Central memory CD4-positive, alpha-beta T cell (primary cell): ENCODE measurements around the gene CORO2B.
"Not testable (repeated sequence)": the region's sequence is repeated elsewhere in the genome, so short reads cannot be mapped to it uniquely, and the experiment has no call there.

ENCODE experiments used
- DNase-seq: peaks from one replicate; pipeline ENCODE4 v3.0.0; 2022

Gene CORO2B

GRCh38 chr15:68593341-68593740 is 14.5 kb downstream of the CORO2B start:
- DNase-seq: no peak

GRCh38 chr15:68593828-68594532 is 15.2 kb downstream of the CORO2B start:
- no peak for DNase-seq

- no peak for DNase-seq
Observed at GRCh38 chr15:68594533-68595259, 15.9 kb downstream of the CORO2B start.

GRCh38 chr15:68595260-68595564 is 16.4 kb downstream of the CORO2B start:
- DNase-seq: no peak

GRCh38 chr15:68595761-68596160 is 17.0 kb downstream of the CORO2B start:
- DNase-seq: no peak

- DNase-seq: no peak
Observed at GRCh38 chr15:68596691-68597090, 17.9 kb downstream of the CORO2B start.

- no peak for DNase-seq
Observed at GRCh38 chr15:68597581-68597980, 18.8 kb downstream of the CORO2B start.

- no peak for DNase-seq
Observed at GRCh38 chr15:68598171-68599152, 19.7 kb downstream of the CORO2B start.

- DNase-seq: no peak
Observed at GRCh38 chr15:68599153-68599545, 20.4 kb downstream of the CORO2B start.

GRCh38 chr15:68599560-68600071 is 20.8 kb downstream of the CORO2B start:
- DNase-seq: no peak

GRCh38 chr15:68601206-68602197 is 22.7 kb downstream of the CORO2B start:
- no peak for DNase-seq

GRCh38 chr15:68602459-68603215 is 23.8 kb downstream of the CORO2B start:
- DNase-seq: no peak

- no peak for DNase-seq
Observed at GRCh38 chr15:68603216-68603595, 24.4 kb downstream of the CORO2B start.

GRCh38 chr15:68603951-68604350 is 25.2 kb downstream of the CORO2B start:
- DNase-seq: no peak

- not testable (repeated sequence) for DNase-seq
Observed at GRCh38 chr15:68604840-68605478, 26.2 kb downstream of the CORO2B start.

- no peak for DNase-seq
Observed at GRCh38 chr15:68606375-68606774, 27.6 kb downstream of the CORO2B start.

GRCh38 chr15:68608206-68608843 is 29.5 kb downstream of the CORO2B start:
- DNase-seq: no peak

- no peak for DNase-seq
Observed at GRCh38 chr15:68608844-68609232, 30.0 kb downstream of the CORO2B start.

GRCh38 chr15:68609629-68610028 is 30.8 kb downstream of the CORO2B start:
- DNase-seq: no peak

- DNase-seq: no peak
Observed at GRCh38 chr15:68610825-68611224, 32.0 kb downstream of the CORO2B start.
